CD4-positive, alpha-beta T cell treated with Interleukin-1 beta for 1 hour (primary cell): ENCODE results near the gene GPR17.
A peak's percentile ranks its signal among the peaks of the same experiment; 100 is the strongest.

Experiments used
- DNase-seq, 2 donors: peaks; one replicate each; pipeline ENCODE4 v3.0.0-alpha.2; 2020 to 2022

Gene GPR17

DNA sequence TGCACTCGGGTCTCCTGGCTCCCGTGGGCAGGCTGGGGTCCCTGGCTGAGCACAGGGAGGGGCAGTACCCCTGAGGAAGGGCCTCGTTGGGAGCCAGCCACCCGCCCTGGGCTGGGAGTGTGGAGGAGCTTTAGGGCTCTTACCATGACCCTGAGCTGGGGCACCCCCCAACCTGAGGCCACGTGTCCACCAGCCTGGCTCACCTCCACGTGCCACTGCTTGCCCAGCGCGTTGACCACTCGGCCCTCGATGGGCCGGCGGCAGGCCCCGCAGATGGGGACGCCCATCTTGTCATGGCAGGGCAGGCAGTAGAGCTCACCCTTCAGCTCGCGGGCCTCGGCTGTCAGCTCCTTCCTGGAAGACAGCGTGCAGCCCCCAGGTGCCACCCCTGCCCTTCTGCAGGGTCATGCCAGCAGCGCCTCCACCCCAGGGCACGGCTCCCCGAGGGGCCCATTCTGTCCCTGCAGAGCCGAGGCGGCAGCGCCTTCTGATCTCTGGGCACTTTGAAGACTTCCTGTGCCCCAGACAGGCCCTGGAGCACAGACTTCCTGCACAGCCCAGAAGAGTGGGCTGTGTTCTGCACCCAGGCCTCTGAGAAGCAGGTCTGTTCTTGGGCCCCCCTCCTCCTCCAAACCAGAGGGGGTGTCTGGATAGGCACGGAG is 4.0 kb upstream of the GPR17 start:
- DNase-seq, result peak; percentile 45 to 50

DNA sequence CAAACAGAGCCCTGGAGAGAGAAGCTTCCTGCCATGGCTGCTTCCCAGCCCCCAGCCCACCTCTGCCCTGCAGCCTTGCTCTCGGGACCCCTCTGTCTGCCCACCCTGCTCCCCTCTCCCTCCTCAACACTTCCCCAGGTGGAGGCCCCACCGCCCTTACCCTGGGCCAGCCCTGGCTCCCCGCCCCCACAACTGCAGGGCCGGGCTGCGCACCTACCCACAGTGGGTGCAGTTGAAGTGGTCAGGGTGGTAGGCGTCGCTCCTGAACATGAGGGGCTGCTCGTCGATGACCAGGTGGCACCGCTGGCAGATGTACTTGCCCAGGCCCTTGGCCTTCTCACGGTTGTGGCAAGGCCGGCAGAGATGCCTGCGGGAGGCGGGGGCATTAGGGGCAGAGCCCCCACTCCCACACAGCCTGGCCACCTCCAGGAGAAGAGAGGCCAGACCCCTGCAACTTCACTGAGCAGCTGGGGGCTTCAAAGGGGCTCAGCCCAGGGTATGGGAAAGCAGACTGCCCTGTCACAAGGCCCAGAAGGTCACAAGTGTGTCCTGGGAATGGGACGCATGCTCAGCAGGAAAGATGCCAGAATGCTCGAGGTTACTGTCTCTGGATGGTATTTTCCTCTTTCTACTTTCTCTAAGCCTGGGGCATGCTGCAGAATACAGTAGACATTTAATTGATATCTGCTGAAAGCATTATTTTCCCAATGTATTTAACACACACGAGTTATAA is 3.1 kb upstream of the GPR17 start:
- DNase-seq, result no peak

DNA sequence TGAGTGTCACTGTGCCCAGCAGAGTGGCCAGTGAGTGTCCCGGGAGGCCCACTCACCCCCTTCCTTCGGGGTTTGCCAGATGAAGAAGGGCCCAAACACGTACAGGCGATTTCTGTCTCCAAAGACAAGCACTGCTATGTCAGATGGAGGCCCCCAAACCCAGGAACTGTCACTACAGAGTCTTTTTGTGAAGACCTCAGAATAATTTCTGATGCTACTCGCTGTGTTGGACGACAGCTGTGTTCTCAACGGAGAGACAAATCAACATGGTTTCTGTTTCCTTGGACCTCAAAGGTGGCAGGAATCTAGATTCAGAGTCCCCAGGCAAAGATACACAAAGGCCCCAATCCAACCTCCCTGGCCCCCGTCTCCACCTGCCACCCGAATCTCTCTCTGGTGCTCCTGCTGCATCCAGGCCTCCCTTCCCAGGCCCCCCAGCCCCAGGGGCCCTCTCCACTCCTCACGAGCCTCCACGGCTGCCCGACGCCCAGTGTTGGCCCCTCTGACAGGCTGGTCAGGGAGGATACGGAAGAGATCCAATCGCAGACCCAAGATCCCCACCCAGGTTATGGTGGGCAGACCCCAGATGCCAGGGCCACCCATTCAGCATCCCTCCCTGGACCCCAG is 2.4 kb upstream of the GPR17 start:
- DNase-seq, result no peak

DNA sequence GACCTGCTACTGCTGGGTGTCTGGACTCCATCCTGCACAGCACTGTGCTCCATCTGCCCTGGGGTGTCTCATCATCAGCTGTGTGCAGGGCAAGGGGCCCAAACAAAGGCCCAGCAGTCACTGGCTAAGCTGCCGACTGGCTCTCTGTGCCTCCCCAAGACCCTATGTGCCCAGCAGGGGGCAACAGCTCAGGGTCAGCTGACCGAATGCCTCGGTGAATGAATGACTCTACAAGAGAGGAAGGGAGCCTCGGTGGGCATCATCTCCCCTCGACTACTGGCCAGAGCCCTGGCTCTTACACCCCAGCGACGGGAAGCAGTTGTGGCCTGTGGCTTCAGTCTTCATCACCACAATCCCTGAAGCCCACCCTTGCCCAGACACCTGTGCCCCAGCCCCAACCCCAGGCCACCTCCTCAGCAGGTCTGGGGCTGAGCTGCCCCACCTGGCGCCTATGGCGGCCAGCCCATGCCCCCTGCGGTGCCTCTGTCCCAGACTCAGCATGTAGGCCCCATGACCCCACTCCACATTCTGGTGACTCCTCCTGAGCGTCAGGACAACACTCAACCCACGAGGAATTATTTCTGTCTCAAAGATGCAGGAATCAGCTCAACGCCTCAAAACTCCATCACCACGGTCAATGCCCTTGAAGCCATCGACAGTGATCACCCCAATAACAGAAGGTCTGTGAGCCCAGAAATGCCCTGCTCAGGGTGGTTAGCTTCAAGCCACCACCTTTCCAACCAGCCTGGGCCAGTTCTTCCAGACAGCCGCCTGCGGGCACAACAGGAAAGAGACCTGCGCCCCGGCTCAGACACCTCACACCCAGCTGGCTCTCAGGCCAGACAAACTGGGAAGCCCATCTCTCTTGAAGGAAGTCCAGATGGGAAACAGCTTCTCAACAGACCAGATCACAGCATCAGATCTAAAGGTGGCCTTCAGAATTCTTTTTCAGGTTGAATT is 1.6 kb upstream of the GPR17 start:
- DNase-seq, result no peak

DNA sequence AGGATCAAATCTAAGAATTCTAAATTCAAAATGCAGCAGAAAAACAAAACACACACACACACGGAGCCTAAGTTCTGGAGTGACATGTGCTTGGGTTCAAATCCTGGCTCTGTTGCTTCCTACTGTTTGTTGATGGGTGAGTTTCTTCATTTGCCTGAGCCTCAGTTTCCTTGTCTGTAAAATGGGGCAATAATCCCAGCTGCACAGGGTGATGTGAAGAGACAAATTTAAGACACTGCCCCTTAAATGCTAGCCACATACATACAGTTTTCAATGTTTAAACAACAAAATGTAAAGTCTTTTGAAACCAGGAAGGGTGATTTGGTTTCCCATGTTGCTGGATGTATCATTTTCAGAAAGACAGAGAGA is 943 bp upstream of the GPR17 start:
- DNase-seq, result no peak

DNA sequence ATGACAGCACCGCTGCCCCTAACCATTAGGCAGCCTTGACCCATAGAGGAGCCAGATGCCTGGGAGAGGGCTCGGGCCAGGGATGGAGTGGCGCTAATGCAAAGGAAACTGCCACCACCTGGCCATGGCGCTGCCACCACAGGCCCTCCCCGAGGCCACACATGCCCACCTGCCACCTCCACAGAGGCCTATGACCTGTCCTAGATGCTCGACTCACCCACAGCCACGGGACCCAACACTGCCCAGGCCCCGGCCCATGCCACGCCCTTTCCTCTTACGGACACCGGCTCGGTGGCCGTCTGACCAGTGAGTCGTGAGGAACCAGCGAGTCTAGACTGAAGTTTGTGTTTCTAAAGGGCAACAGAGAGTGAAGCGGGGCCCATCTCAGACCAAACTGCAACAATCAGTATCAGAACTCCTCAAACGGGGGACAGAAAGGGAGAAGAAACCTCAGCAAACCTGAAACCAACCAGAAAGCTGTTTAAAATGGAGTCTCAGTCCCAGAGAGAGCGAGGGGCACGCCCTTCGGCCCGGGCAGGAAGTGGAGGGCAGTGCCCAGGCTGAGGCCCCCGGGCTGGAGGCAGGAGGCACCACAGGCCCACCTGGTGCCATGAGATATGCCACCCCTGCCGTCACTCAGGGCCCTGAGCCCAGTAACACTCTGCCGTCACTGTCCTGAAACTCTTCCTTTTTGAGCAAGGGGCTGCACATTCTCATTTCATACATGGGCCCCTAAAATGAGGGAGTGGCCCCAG is 711 bp downstream of the GPR17 start:
- no peak for DNase-seq

DNA sequence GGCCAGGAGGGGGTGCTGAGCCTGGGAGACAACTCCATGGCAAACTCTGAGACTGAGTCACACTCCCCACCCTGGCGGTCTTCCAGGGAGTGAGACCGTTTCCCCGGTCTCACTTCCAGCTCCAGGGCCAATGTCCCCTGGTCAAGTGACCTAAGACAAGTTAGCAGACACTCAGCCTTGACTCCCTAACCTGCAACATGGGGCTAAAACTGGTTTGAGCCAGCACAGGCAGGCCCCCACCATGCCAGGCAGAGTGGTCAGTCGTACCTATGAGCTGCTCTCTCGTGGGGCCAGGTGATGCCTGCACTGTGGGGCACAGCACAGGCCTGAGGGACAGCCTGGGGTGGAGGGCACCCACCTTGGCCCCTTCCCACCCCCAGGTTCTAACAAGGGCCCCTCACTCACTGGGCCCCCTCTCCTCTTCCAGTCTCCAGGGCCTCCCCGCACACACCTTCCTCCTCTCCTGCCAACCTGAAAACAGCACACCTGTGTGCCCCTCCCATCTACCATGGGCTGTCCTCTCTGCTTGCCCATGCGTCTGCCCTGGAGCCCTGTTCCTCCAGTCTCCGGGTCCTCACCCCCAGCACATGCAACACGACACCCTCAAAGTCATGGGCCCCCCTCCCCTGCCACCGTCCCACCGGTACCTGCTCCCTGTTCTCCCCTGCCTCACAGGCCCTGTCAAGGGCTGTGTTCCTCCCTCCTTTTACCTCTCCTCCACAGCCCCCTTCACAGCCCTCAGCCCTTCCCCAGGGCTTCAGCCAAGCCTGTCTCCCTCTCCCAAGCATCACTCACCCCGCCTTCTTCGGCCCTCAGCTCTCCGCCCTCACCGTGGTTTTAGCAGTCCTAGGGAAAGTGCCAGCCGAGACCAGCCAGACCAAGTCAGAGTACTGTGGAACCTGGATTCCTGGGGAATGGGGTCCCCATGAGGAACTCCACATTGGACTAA is 1.6 kb downstream of the GPR17 start:
- DNase-seq, result no peak

DNA sequence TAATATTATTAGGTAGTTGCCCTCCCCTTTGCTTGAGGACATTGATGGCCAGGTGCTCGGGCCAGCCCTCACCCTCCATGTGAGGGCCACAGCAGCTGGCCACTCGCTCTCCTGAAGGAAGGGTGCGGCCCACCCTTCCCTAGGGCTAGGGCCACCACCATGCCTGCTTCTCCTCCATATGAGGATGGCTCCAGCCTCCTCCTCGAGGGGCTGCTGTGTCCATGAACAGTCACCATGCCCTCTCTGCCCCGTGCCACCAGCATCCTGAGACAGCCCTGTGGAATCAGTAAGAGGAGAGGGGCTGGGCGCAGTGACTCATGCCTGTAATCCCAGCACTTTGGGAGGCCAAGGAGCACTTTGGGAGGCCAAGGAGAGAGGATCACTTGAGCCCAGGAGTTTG is 2.4 kb downstream of the GPR17 start:
- no peak for DNase-seq

DNA sequence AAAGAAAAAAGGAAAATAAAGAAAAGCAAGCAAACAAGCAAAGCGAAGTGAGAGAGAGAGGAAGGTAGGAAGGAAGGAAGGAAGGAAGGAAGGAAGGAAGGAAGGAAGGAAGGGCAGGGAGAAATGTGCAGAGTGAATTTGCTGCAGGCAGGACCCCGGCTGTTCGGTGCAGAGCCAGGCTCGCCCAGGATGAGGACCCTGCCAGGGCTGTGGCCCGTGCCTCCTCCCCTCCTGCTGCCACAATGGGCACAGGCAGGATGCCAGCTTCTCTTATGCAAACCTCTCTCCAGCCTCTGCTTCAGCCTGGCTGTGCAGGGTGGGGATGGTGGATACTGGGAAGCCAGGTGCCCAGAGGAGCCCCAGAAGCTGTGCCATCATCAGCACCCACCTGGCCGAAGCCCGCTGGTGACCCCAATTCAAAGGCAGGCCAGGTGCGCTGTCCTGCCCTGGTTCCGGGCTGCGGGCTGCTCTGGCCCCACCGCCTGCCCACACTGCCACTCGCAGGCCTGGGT is 3.2 kb downstream of the GPR17 start:
- no peak for DNase-seq

DNA sequence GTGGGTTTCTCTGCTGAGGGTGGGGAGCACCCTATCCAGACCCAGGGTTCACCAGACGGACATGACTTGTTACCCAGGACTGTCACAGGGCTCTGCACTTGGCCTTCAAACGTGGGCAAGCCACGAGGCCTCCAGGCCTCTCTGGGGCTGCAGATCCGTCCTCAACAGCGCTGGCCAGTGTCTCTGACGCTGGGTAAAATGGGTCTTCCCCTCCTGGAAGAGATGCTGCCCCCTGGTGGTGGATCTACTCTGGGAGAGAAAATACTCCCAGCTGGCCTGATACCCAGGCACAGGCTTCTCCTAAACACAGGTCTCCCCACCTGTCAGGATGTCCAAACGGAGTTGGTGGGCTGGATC is 3.7 kb downstream of the GPR17 start:
- DNase-seq, result peak; percentile 79

DNA sequence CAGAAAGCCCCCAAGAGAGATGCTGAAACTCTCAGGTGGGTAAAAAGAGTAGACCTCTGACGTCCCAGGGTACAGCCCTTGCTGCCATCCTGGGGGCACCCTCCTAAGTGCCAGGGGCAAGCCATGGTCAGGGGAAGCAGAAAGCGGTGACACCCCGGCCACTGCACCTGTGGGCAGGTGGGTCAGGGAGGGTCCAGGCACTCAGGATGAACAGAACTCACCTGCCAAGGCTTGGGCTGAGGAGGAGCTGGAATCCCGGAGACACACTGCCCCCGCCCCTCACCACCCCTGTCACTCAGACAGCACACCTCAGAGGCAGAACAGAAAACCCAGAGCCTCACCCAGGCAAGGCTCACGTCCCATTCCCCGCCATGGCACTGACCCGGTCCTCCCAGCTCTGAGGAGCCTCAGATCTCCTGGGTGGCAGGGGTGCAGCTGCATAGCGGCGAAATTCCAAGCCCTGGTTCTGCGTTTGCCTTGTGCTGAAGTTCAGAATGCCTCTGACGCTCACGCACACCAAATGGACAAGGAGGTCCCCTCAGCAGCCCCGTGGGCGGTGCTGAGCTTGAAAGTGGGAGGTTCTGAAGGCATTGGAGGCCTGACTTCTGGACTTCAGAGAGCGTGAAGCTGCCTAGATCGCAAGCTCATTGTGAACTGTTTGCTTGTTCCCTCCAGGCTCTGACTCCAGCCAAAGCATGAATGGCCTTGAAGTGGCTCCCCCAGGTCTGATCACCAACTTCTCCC is 4.3 kb downstream of the GPR17 start:
- DNase-seq, result no peak

DNA sequence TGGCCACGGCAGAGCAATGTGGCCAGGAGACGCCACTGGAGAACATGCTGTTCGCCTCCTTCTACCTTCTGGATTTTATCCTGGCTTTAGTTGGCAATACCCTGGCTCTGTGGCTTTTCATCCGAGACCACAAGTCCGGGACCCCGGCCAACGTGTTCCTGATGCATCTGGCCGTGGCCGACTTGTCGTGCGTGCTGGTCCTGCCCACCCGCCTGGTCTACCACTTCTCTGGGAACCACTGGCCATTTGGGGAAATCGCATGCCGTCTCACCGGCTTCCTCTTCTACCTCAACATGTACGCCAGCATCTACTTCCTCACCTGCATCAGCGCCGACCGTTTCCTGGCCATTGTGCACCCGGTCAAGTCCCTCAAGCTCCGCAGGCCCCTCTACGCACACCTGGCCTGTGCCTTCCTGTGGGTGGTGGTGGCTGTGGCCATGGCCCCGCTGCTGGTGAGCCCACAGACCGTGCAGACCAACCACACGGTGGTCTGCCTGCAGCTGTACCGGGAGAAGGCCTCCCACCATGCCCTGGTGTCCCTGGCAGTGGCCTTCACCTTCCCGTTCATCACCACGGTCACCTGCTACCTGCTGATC is 4.9 kb downstream of the GPR17 start:
- DNase-seq, result no peak

DNA sequence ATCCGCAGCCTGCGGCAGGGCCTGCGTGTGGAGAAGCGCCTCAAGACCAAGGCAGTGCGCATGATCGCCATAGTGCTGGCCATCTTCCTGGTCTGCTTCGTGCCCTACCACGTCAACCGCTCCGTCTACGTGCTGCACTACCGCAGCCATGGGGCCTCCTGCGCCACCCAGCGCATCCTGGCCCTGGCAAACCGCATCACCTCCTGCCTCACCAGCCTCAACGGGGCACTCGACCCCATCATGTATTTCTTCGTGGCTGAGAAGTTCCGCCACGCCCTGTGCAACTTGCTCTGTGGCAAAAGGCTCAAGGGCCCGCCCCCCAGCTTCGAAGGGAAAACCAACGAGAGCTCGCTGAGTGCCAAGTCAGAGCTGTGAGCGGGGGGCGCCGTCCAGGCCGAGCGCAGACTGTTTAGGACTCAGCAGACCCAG is 5.4 kb downstream of the GPR17 start:
- DNase-seq, result no peak

DNA sequence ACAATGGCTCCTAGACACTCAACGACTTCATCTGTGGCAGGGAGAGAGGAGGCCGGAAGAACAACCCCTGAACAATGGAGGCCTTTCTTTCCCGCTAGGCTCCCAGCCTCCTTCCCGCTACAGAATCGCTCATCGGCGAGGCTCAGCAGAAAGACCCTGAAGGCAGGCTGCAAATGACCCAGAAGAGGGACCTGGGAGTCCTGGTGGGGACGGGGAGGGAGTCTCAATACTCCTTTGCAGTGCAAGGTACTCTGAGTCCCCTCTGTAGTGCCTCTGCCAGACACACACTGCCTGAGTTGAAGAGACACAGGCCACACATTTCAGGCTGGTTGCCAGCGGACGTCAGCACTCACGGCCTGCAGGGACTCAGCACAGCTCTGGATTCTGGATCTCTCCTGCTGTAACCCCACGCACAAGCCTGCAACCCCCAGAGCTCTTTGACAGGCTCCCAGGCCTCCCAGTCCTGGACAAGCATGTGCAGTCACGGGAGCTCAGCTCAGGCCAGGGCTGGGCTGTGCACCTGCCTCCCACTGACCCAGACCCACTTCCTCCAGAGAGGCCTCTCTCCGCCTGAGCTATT is 6.1 kb downstream of the GPR17 start:
- no peak for DNase-seq

DNA sequence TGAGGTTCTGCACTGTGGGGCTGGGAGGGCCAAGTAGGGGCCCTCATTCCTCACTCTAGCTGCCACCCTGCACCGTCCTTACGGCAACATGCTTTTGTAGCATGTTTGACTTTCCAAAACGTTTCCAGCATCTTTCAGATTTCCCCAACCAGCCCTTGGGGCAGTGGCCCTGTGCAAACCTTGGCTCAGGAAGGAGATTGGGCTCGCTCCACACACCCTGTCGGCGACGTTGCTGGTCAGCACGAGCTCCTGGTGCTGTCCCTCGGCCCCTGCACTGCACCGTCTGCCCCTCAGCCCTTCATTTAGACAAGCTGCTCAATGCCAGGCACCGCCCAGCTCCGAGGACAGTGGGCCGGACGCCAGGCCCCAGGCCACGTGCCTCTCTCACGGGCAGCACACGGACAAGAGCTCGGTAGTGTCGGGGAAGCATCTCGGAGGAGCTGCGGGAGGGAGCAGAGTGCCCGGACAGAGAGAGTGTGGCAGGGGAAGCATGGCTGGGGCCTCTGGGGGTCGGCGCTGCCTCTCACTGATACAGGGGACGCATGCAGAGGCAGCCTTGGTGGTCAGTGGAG is 6.9 kb downstream of the GPR17 start:
- DNase-seq, result no peak

DNA sequence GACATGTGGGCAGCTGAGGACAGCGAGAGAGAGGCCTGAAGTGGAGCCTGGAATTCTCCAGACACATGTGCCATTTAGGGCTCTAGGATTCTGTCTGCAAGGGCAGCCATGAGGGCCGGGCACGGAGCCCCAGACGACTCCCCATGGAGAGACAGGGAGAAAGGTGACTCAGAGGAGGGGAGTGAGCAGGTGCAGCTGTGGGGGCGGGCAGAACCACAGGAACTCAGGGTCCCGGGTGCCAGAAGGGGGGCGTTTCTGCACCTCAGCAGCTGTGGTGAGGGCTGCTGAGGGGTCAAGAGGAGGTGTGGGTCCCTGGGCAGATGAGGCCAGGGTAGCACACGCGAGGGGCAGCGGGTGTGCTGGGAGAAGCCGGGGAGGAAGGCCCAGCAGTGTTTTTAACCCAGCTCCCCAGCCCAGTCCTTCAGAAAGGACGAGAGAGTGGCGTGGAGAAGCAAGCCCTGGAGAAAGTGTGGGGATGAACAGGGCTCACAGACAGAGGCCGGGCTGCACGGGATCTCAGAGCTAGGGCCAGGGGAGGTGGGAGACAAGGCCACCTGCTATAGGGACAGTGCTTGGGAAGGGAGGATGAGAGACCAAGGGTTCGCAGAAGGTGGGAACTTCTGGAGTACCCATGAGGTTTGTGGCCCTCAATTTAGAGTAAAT is 7.6 kb downstream of the GPR17 start:
- no peak for DNase-seq

DNA sequence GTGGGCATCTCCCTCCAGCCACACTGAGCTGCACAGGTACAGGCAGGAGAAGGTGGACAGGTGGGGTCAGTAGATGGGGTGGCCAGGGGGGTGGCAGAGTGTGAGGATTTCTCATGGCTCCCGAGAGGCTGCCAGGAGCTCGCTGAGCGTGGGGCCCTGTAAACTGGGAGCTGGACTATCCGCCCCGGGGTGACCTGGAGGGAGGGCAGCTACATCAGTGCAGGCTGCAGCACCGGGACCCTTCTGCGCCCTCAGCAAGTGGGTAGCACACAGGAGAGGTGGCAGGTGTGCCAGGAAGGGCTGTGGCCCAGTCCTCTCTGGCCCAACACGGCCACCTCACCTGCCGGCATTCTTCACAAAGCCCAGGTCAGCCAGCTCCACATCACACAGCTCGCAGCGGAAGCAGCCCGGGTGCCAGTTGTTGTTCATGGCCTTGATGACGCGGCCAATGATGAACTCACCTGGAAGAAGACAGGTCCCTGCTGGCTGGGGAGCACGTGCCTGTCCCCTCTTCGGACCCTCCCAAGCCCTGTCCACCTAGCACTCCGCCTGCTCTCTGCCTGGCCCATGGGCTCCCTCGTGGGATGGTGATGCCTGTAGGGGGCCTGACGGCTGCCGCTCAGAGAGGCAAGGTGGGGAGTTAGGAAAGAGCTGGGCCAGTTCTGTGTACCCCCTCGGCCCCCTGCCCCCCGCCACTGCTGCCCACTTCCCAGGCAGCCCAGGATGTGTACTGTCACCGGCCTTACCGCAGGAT is 8.3 kb downstream of the GPR17 start:
- DNase-seq, result no peak

DNA sequence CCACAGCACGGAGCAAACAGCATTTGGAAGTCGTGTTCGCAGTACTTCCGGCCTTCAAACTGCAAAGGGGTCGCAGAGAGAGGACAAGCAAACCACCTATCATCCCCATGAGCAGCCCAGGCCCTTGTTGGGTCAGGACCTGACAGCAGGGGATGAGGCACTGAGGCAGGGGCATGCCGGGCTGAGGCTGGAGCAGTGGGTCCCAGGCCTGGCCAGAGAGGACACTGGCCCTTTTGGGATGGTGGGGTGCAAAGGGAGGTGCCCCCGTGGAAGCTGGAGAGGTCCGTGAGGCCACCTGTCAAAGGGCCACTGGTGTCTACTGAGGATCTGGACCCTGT is 8.9 kb downstream of the GPR17 start:
- DNase-seq, result no peak
